ENCODE measurements around the gene GUCY2D.

DNA sequence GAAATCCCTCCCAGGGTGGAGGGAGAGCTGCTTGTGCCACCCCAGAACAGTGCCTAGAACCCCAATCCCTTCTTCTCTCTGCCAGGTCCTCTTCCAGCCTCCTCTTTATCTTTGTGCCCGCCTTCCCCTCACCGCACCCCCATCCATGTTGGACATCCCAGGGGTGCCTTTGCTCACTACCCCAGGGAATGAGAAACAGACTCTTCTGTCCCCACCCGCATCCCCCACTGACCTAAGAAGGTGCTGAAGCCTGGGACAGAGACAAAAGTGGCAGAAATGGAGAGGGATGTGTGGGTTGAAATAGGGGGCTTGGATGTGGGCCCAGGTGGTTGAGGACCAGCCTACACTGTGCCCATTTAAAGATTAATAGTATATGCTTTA, 53.4 kb downstream of the GUCY2D start:
- TF ChIP-seq POLR2A (IDR thresholded peaks at IDR 0.05), result no peak
- TF ChIP-seq, protein P1, sequence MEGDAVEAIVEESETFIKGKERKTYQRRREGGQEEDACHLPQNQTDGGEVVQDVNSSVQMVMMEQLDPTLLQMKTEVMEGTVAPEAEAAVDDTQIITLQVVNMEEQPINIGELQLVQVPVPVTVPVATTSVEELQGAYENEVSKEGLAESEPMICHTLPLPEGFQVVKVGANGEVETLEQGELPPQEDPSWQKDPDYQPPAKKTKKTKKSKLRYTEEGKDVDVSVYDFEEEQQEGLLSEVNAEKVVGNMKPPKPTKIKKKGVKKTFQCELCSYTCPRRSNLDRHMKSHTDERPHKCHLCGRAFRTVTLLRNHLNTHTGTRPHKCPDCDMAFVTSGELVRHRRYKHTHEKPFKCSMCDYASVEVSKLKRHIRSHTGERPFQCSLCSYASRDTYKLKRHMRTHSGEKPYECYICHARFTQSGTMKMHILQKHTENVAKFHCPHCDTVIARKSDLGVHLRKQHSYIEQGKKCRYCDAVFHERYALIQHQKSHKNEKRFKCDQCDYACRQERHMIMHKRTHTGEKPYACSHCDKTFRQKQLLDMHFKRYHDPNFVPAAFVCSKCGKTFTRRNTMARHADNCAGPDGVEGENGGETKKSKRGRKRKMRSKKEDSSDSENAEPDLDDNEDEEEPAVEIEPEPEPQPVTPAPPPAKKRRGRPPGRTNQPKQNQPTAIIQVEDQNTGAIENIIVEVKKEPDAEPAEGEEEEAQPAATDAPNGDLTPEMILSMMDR (IDR thresholded peaks at IDR 0.05), result no peak
